Measurements from ENCODE around the gene TCF21. TPM values are rescaled to one million over a fixed set of nuclear protein-coding genes. Genes with fewer than 3 reads are reported as not detected.
A peak's percentile ranks its signal among the peaks of the same experiment; 100 is the strongest.

Gene TCF21
- total RNA-seq, 2 experiments from 2014 or later, result not detected

- peaks cover 16% of the 10 kb centered on the region for H3K27me3 Mint-ChIP-seq
Measured at GRCh38 chr6:133871131-133871530, 17.8 kb upstream of the TCF21 start.

DNA sequence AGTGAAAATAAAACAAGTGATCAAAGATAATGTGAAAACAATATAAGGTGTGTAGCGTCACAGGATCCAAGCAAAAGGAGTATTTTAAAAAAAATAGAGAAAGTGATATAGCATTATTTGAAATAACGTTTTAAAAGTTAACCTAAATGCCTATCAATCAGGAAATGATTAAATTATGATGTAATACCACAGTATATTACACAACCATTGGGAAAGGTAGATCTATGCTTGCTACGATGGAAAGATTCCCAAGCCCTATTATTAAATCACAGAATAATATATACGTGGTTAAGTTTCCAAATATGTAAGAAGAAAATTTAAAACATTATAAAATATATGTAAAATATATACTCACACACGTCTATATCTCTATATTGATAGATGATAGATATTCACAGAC lies 15.4 kb upstream of the TCF21 start:
- DNase-seq (no peak), ATAC-seq (no peak)
- Mint-ChIP-seq H3K4me1 (no peaks in the 10 kb centered on the region), H3K9me3 (ENCODE audit: low read depth) (no peaks in the 10 kb centered on the region), H3K36me3 (no peaks in the 10 kb centered on the region), H3K27me3 (peaks cover 21% of the 10 kb centered on the region), H3K4me3 (no peak overlapping the region), H3K27ac (no peak overlapping the region)
- CTCF ChIA-PET, result interaction anchor here (0.7 to 0.8 kb wide), 2 partner anchors 34 to 43 kb away, joined by 3 to 4 read pairs; no protein-coding TSS in a partner anchor

More at GRCh38 chr6:133871131-133871530, 17.8 kb upstream of the TCF21 start:
- Mint-ChIP-seq H3K4me1 (no peaks in the 10 kb centered on the region), H3K36me3 (no peaks in the 10 kb centered on the region), H3K4me3 (no peak overlapping the region), H3K27ac (no peak overlapping the region), H3K9me3 (ENCODE audit: low read depth) (no peaks in the 10 kb centered on the region)
- CTCF ChIA-PET, result no interaction called here
- DNase-seq (no peak), ATAC-seq (no peak)

GRCh38 chr6:133877116-133877515 lies 11.8 kb upstream of the TCF21 start:
- no peak for DNase-seq
- no peaks in the 10 kb centered on the region for H3K4me1 Mint-ChIP-seq
- CTCF ChIA-PET, result no interaction called here

DNA sequence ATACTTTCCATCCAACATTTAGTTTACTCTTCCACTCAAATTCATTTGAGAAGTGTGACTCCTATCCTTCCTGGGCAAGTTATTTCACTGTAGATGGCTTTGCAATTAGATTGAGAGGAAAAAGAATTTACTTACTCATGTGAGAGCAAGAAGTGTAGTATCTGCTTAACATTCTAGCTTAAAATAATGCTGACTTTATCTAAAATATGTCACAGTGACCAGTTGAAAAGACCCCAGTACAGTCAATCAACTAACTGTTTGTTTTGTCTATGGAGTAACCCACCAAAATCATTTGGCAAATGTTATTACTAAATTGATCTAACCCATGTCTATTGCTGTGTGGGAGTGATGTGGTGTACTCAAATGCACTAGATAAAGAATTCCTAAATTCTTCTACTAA lies 8.9 kb upstream of the TCF21 start:
- CTCF ChIA-PET, result no interaction called here
- no peak for DNase-seq
- H3K4me3 Mint-ChIP-seq, result no peak overlapping the region
- no peak overlapping the region for H3K27ac Mint-ChIP-seq
- no peaks in the 10 kb centered on the region for H3K36me3 Mint-ChIP-seq
- no peaks in the 10 kb centered on the region for H3K4me1 Mint-ChIP-seq
- H3K9me3 Mint-ChIP-seq (ENCODE audit: low read depth), result no peaks in the 10 kb centered on the region
- ATAC-seq, result no peak
- peaks cover 42% of the 10 kb centered on the region for H3K27me3 Mint-ChIP-seq

More at GRCh38 chr6:133877116-133877515, 11.8 kb upstream of the TCF21 start:
- H3K36me3 Mint-ChIP-seq, result no peaks in the 10 kb centered on the region
- H3K9me3 Mint-ChIP-seq (ENCODE audit: low read depth), result no peaks in the 10 kb centered on the region
- H3K27ac Mint-ChIP-seq, result no peak overlapping the region
- ATAC-seq, result no peak
- H3K27me3 Mint-ChIP-seq, result peaks cover 33% of the 10 kb centered on the region
- H3K4me3 Mint-ChIP-seq, result no peak overlapping the region

DNA sequence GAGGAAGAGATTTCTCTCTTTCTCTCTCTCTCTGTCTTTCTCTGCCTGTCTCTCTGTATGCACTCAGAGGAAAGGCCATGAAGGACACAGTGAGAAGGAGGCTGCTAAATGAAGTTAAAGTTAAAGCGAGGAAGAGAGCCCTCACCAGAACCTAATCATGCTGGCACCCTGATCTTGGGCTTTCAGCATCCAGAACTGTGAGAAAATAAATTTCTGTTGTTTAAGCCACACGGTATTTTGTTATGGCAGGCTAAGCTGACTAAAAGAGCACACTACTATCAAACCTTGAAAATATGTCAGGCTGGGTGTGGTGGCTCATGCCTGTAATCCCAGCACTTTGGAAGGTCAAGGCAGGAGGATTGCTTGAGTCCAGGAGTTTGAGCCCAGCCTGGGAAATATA lies 8.0 kb upstream of the TCF21 start:
- Mint-ChIP-seq H3K27ac (no peak overlapping the region), H3K9me3 (ENCODE audit: low read depth) (no peaks in the 10 kb centered on the region), H3K4me1 (no peaks in the 10 kb centered on the region), H3K36me3 (no peaks in the 10 kb centered on the region), H3K27me3 (peaks cover 44% of the 10 kb centered on the region), H3K4me3 (no peak overlapping the region)
- no peak for ATAC-seq
- CTCF ChIA-PET, result interaction anchor here (1.1 kb wide), 1 partner anchor 12 kb away, joined by 3 read pairs; no protein-coding TSS in a partner anchor
- no peak for DNase-seq

DNA sequence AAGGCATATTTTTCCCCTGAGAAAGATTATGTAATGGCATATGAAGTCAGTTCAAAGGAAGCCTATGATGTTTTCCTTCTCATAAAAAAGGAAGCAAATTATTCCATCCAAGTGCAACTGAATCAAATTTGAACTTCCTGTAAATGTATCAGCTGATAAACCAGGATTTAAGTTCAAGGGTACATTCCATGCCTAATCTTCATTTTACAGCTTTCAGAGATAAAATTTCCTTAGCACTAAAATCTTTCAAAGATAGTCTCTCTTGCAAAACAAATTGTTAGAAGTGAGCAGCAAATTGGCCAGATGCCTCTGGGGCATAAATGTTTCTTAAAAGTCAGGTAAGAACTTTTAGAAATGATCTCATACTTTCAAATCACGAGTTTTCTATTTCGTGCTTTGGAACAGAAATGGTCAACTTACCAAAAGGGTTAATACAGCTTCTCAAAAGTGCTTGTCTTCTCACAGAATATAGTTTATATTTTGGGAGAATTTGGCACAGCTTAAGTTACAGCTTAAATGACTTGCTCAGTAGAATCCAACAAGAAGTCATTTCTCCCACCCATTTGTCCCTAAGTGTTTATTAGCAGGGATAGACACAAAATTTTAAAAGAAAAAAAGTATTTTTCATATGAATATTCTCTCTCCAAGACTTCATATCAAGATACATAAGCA lies 2.7 kb upstream of the TCF21 start:
- Mint-ChIP-seq H3K36me3 (peaks cover 3% of the 10 kb centered on the region), H3K4me1 (peaks cover 13% of the 10 kb centered on the region), H3K4me3 (no peak overlapping the region), H3K27ac (no peak overlapping the region), H3K27me3 (peaks cover 79% of the 10 kb centered on the region), H3K9me3 (ENCODE audit: low read depth) (no peaks in the 10 kb centered on the region)
- DNase-seq, result no peak
- ATAC-seq, result no peak
- CTCF ChIA-PET, result no interaction called here

DNA sequence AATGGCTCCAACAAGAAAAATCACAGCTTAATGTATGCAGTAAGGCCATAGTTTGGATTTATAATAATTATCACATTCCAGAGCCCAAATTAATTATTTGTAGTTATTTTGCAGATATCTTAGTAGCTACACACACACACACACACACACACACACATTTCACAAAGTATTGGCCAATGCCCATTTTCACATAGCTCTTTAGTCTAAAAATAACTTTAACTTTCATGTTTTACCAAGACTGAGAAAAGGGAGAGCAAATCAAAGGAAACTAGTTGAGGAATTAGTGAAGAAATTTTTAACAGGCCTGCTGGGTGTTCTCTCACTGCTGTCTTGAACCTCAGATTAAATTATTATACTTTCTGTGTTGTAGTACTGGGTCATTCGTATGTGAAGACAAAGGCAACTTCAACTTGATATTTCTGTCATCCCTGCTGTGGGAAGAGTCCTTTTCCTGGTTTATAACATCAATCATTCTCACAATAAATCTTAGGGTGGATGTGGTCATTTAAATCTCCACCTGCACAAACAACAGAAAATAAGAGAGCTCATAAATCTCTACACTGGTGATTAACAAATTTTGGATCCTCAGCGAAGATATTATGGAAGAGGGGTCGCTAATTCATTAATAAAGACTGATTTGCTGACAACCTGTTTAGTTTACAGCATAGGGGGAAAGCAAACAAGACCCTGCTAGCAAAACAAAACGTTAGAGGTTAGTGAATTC lies 1.6 kb upstream of the TCF21 start:
- no peak overlapping the region for H3K4me3 Mint-ChIP-seq
- H3K27me3 Mint-ChIP-seq, result peaks cover 85% of the 10 kb centered on the region
- H3K36me3 Mint-ChIP-seq, result peaks cover 3% of the 10 kb centered on the region
- peaks cover 17% of the 10 kb centered on the region for H3K4me1 Mint-ChIP-seq
- H3K9me3 Mint-ChIP-seq (ENCODE audit: low read depth), result no peaks in the 10 kb centered on the region
- no peak overlapping the region for H3K27ac Mint-ChIP-seq
- CTCF ChIA-PET, result interaction anchor here (0.7 to 0.9 kb wide), 2 partner anchors 10 to 29 kb away, joined by 3 read pairs; no protein-coding TSS in a partner anchor
- DNase-seq (no peak), ATAC-seq (no peak)

DNA sequence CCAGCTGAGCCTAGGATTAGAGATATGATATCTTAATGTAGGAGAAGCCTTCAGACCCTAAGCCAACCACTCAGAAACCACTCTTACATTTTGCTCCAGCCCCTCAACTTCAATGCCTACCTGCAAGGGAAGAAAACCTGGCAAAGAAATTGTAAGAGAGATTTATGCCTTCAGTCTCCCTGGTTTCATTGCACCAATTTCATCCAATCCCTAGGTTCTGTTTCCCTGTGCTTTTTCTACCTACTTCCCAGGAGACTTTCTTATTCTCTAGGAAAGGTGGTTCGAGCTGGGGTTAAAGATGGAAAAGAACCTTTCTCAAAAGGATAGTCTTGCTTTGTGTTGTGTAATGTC lies 1.1 kb upstream of the TCF21 start:
- Mint-ChIP-seq H3K36me3 (peaks cover 3% of the 10 kb centered on the region), H3K4me3 (no peak overlapping the region), H3K4me1 (peaks cover 17% of the 10 kb centered on the region), H3K27ac (no peak overlapping the region), H3K9me3 (ENCODE audit: low read depth) (no peaks in the 10 kb centered on the region), H3K27me3 (peaks cover 87% of the 10 kb centered on the region)
- DNase-seq, result no peak
- no peak for ATAC-seq
- CTCF ChIA-PET, result interaction anchor here (0.7 to 0.9 kb wide), 2 partner anchors 9 to 28 kb away, joined by 3 read pairs; no protein-coding TSS in a partner anchor

DNA sequence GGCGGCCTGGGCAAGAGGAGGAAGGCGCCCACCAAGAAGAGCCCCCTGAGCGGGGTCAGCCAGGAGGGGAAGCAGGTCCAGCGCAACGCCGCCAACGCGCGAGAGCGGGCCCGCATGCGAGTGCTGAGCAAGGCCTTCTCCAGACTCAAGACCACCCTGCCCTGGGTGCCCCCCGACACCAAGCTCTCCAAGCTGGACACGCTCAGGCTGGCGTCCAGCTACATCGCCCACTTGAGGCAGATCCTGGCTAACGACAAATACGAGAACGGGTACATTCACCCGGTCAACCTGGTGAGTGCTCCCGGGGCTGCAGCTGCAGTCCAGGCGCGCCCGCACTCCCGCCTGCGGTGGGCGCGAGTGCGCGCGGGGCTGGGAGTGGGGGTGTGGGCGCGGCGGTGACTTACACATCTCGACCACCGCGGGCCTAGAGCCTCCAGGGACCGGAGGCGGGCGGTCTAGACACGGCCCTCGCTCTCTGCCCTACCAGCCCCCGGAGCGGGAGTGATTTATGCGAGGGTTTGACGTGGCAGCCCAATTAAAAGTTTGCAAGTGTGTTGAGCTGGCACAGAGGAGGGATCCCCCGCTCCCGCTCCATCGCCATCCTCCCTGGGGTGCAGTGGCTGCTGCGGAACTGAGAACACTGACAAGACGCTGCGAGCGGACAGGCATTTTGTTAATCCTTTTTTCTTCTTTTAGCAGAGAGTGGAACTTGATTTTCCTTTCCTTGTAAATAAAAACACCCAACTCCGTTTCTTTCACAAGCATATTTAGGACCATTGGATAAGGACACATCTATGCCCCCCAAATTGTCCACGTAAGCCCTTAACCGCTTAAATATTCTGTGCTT lies 867 bp downstream of the TCF21 start:
- peak overlapping the region; percentile 13 for H3K4me3 Mint-ChIP-seq
- peaks cover 93% of the 10 kb centered on the region for H3K27me3 Mint-ChIP-seq
- no peak overlapping the region for H3K27ac Mint-ChIP-seq
- peaks cover 24% of the 10 kb centered on the region for H3K4me1 Mint-ChIP-seq
- ATAC-seq (peak; percentile 27), DNase-seq (no peak)
- peaks cover 3% of the 10 kb centered on the region for H3K36me3 Mint-ChIP-seq
- CTCF ChIA-PET, result interaction anchor here (0.7 kb wide), 1 partner anchor 165 kb away, joined by 3 read pairs; no protein-coding TSS in a partner anchor
- H3K9me3 Mint-ChIP-seq (ENCODE audit: low read depth), result no peaks in the 10 kb centered on the region

GRCh38 chr6:133890711-133891148 lies 1.8 kb downstream of the TCF21 start:
- Mint-ChIP-seq H3K9me3 (ENCODE audit: low read depth) (no peaks in the 10 kb centered on the region), H3K36me3 (peaks cover 3% of the 10 kb centered on the region), H3K27ac (no peak overlapping the region), H3K27me3 (peaks cover 97% of the 10 kb centered on the region), H3K4me1 (peaks cover 24% of the 10 kb centered on the region), H3K4me3 (peak overlapping the region; percentile 70)
- ATAC-seq, result no peak
- CTCF ChIA-PET, result interaction anchor here (0.8 to 2.9 kb wide), 3 partner anchors 9 to 38 kb away, joined by 3 to 16 read pairs (median 3); no protein-coding TSS in a partner anchor
- DNase-seq, result no peak

GRCh38 chr6:133891149-133891926 lies 2.4 kb downstream of the TCF21 start:
- CTCF ChIA-PET, result interaction anchor here (0.8 to 2.9 kb wide), 3 partner anchors 8 to 38 kb away, joined by 3 to 16 read pairs (median 3); no protein-coding TSS in a partner anchor
- ATAC-seq (peak; percentile 55), DNase-seq (peak; percentile 43)
- peaks cover 97% of the 10 kb centered on the region for H3K27me3 Mint-ChIP-seq
- no peak overlapping the region for H3K27ac Mint-ChIP-seq
- H3K4me3 Mint-ChIP-seq, result peak overlapping the region; percentile 70
- peaks cover 3% of the 10 kb centered on the region for H3K36me3 Mint-ChIP-seq
- H3K9me3 Mint-ChIP-seq (ENCODE audit: low read depth), result no peaks in the 10 kb centered on the region
- peaks cover 24% of the 10 kb centered on the region for H3K4me1 Mint-ChIP-seq

DNA sequence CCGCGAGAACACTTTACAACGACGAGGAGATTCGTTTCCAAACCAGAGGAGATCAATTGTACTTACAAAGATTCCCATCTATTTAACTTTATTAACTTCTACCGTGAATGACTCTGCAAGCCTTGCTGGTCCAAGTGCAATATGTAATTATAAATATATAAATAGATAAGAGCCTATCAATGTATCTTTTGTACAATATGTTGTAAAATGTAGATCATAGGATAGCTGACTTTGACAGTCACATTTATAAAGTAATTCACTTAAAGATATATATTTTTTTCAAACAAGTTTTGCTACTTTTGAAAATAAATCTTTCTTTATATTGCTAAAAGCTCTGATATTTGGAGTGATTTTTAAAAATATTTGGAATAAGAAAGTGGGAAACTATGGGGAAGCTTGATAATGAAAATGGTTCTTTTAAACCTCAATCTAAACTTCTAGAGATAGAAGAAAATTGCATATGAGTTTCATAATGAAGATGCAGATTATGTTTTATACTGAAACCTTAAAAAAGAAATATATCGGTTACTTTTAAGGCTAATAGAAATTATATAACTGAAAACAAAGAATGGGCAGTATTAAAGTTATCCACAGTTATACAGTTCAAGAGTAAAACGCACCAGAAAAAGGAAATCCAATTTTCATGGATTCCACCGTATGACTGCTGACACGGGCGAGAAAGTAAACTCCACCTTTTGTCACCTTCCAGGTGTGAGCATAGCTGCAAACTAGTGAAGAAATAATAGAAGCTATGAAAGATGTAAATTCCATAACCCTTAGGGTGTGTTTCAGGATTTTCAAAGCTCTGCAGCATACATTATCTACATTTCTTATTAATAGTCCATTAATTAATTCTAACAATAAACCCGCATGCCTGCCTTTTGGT lies 3.3 kb downstream of the TCF21 start:
- Mint-ChIP-seq H3K4me1 (peaks cover 24% of the 10 kb centered on the region), H3K27ac (no peak overlapping the region), H3K36me3 (peaks cover 3% of the 10 kb centered on the region), H3K4me3 (peak overlapping the region; percentile 70), H3K9me3 (ENCODE audit: low read depth) (no peaks in the 10 kb centered on the region), H3K27me3 (peaks cover 97% of the 10 kb centered on the region)
- DNase-seq (no peak), ATAC-seq (no peak)
- CTCF ChIA-PET, result interaction anchor here (1.5 to 2.9 kb wide), 3 partner anchors 11 to 32 kb away, joined by 3 to 16 read pairs (median 6); no protein-coding TSS in a partner anchor
